ENCODE results near the gene CD2. TPM values are rescaled to one million over a fixed set of nuclear protein-coding genes. Genes with fewer than 3 reads are reported as not detected.

CD2 gene
- total RNA-seq, 1 donor from 2014 or later: not detected

DNA sequence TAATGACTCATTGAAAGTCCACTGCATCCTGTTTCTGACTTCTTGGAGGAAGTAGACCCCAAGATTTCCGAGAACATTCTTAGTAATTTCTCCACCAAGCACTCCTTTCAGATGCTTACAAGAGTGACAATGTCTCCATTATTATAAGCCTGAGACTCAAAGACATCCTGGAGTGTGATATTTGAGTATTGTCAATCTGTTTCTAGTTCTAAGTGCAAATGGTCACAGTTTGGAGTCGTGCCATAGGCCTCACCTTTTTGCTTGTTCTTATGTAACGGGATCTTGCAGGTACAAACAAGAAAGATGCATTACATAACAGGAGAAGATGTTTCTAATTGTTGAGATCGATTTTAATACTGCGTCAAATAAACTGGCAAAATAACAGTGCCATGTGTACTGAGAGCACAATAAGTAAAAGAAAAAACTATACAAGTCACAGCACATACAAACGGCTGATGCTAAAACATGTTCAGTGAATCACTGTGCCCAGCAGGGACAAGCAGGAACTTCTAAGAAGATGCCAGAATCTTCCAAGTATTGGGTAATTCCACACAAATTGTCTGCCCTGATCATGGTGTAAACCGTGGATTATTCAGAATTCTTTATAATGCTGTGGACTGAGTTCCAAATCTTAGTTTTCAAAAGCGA is 54.1 kb downstream of the CD2 start:
- TF ChIP-seq, protein P1, sequence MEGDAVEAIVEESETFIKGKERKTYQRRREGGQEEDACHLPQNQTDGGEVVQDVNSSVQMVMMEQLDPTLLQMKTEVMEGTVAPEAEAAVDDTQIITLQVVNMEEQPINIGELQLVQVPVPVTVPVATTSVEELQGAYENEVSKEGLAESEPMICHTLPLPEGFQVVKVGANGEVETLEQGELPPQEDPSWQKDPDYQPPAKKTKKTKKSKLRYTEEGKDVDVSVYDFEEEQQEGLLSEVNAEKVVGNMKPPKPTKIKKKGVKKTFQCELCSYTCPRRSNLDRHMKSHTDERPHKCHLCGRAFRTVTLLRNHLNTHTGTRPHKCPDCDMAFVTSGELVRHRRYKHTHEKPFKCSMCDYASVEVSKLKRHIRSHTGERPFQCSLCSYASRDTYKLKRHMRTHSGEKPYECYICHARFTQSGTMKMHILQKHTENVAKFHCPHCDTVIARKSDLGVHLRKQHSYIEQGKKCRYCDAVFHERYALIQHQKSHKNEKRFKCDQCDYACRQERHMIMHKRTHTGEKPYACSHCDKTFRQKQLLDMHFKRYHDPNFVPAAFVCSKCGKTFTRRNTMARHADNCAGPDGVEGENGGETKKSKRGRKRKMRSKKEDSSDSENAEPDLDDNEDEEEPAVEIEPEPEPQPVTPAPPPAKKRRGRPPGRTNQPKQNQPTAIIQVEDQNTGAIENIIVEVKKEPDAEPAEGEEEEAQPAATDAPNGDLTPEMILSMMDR (IDR thresholded peaks at IDR 0.05; ENCODE audit: unreplicated experiment): no peak
- no peaks in the 10 kb centered on the region for H3K36me3 Mint-ChIP-seq (ENCODE audit: low read depth, unreplicated experiment)
- DNase-seq (ENCODE audit: low spot score): no peak
- H3K4me3 Mint-ChIP-seq (ENCODE audit: unreplicated experiment): no peak overlapping the region
- H3K27me3 Mint-ChIP-seq (ENCODE audit: unreplicated experiment): peaks cover 1% of the 10 kb centered on the region
- H3K27ac Mint-ChIP-seq (ENCODE audit: unreplicated experiment): no peak overlapping the region
- H3K9me3 Mint-ChIP-seq (ENCODE audit: unreplicated experiment): no peaks in the 10 kb centered on the region
- no peaks in the 10 kb centered on the region for H3K4me1 Mint-ChIP-seq (ENCODE audit: unreplicated experiment)

DNA sequence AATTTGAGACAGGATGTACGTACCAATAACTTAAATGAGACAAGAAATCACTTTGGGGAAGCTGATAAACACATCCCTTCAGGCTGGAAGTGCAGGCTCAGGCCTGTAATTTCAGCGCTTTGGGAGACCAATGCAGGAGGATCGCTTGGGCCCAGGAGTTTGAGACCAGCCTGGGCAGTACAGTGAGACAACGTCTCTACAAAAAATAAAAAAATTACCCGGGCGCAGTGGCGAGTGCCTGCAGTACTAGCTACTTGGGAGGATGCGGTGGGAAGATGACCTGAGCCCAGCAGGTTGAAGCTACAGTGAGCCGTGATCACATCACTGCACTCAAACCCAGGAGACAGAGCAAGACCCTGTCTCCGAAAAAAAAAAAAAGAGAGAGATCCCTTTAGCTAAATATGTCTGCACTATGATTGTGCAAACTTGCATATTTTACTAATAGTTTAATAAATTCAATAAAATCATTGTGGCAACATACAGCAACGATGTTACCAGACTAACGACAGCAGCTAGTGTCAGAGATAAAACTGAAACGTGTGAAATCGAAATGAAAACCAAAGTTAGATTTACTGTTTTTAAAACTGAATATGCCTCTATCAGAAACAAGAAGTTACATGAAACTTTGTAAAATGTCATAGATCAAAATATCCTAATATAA is 54.7 kb downstream of the CD2 start:
- H3K4me1 Mint-ChIP-seq (ENCODE audit: unreplicated experiment): no peaks in the 10 kb centered on the region
- no peak overlapping the region for H3K4me3 Mint-ChIP-seq (ENCODE audit: unreplicated experiment)
- no peak overlapping the region for H3K27ac Mint-ChIP-seq (ENCODE audit: unreplicated experiment)
- TF ChIP-seq, protein P1 (IDR thresholded peaks at IDR 0.05; ENCODE audit: unreplicated experiment): no peak
- no peaks in the 10 kb centered on the region for H3K9me3 Mint-ChIP-seq (ENCODE audit: unreplicated experiment)
- H3K27me3 Mint-ChIP-seq (ENCODE audit: unreplicated experiment): peaks cover 1% of the 10 kb centered on the region
- no peaks in the 10 kb centered on the region for H3K36me3 Mint-ChIP-seq (ENCODE audit: low read depth, unreplicated experiment)
- DNase-seq (ENCODE audit: low spot score): no peak

DNA sequence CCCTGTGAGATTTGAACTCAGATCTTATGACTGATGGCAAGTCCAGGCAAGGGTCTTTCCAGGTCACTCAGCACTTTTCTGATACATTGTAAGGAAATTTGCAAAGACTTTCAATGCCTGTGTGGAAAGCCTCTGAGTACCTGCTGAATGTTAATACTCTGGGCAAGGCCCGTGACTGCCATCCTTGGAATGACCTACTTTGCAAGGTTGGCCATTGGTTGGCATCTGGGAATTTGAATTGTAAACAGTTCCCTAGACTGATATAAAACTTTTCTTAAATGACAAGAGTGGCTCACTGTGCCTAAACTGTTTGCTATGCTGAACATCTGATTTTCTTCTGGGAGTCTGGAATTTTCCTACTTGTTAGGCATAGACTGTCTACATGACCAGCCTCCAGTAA is 57.1 kb downstream of the CD2 start:
- Mint-ChIP-seq H3K36me3 (ENCODE audit: low read depth, unreplicated experiment) (no peaks in the 10 kb centered on the region), H3K27me3 (ENCODE audit: unreplicated experiment) (no peaks in the 10 kb centered on the region), H3K4me1 (ENCODE audit: unreplicated experiment) (no peaks in the 10 kb centered on the region), H3K4me3 (ENCODE audit: unreplicated experiment) (no peak overlapping the region), H3K9me3 (ENCODE audit: unreplicated experiment) (no peaks in the 10 kb centered on the region), H3K27ac (ENCODE audit: unreplicated experiment) (no peak overlapping the region)
- TF ChIP-seq, protein P1 (IDR thresholded peaks at IDR 0.05; ENCODE audit: unreplicated experiment): no peak
- DNase-seq (ENCODE audit: low spot score): no peak

DNA sequence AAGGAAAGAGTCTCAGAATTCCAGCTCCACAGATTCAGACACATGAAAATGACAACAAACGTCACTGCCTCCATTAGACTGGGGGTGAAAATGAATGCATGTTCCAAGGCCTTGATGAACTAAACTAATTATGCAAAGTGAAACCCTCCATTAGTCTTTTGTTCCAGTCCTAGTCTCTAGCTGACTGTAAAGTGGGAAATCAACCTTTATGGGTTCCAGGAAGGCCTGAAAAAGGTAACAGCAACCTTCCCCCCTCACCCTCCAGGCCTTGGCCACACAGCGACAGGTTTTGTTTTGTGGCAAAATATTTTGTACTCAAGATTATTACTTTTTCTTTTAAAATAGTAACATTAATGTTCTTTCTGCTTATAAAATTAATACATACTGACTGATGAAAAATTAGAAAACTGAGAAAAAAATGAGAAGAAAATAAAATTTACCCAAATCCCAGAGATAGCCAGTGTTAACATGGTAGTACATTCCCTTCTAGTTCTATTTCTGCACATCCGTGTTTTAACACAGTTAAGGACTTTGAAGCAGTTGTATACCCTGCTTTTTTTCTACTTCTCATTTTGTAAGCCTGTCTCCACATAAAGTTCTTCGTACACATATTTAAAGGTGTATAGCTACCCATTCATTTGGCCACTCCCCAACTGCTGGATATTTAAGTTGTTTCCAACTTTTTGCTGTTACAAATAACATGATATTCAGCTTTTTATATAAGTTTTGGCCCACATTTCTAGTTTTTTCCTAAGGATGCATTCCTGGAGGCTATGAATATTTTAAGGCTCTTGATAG is 60.9 kb downstream of the CD2 start:
- no peak overlapping the region for H3K27ac Mint-ChIP-seq (ENCODE audit: unreplicated experiment)
- H3K9me3 Mint-ChIP-seq (ENCODE audit: unreplicated experiment): no peaks in the 10 kb centered on the region
- no peak for DNase-seq (ENCODE audit: low spot score)

More for the DNA sequence above, 60.9 kb downstream of the CD2 start:
- Mint-ChIP-seq H3K27me3 (ENCODE audit: unreplicated experiment) (no peaks in the 10 kb centered on the region), H3K36me3 (ENCODE audit: low read depth, unreplicated experiment) (no peaks in the 10 kb centered on the region), H3K4me3 (ENCODE audit: unreplicated experiment) (no peak overlapping the region), H3K4me1 (ENCODE audit: unreplicated experiment) (no peaks in the 10 kb centered on the region)
- TF ChIP-seq, protein P1 (IDR thresholded peaks at IDR 0.05; ENCODE audit: unreplicated experiment): no peak

Measured in endothelial cell (in vitro differentiated cells).